ENCODE measurements around the gene PTPRT.

Gene PTPRT

DNA sequence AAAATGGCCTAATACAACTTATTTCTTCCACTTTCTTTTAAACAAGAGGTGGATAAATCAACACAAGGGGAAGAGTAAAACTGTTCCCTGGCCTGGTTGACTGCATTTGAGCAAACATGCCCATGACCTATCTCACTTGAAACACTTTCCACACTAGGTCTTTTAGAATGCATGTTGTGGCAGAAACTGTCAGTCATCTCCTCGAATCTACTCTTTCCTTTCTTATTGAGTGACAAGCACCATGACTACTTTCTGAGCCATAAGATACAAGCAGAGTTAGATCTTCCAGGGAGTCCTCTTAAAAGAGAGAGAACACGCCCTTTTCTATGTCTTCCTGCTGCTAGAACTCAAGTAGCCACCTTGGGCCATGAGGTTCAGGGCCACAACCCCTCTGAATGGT, 66.5 kb downstream of the PTPRT start:
- DNase-seq (ENCODE audit: low read depth, low spot score) = no peak

- no peak for DNase-seq (ENCODE audit: low read depth, low spot score)
Observed at GRCh38 chr20:43119720-43120119, 70.0 kb downstream of the PTPRT start.

DNA sequence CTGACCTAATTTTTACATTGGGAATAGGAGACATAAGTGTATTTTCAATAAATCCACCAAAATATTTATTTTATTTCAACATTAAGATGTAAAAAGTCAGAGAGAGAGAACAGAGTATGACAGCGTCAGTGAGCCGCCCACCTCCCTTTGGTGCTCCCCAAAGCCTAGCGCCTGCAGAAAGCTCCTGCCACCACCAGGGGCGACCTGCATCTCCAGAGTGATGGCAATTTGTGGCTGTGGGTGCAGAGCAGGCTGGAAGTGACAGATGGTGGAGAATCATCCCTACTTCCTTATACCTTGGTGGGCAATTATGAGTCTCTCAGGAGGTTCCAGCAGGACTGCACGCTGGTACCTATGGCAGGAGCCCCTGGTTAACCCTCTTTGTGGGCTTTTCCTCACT, 87.3 kb downstream of the PTPRT start:
- no peak for DNase-seq (ENCODE audit: low read depth, low spot score)

DNA sequence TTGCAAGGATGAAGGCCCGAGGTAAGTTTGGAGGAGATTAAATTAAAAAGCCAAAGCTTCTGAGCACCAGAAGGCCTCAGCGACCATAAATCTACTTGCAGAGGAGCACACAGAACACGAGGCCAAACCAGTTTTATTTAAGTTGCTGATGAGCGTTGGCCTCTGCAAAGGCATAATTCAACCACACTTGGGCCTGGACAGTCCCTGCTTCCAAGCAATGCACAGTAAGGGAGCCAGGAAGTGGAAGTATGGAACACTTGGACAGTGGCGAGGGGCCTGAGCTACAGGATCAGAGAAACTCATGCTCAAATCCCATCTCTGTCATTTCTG, 92.8 kb downstream of the PTPRT start:
- DNase-seq (ENCODE audit: low read depth, low spot score) = no peak

- no peak for DNase-seq (ENCODE audit: low read depth, low spot score)
Observed at GRCh38 chr20:43096126-43096930, 93.4 kb downstream of the PTPRT start.

DNA sequence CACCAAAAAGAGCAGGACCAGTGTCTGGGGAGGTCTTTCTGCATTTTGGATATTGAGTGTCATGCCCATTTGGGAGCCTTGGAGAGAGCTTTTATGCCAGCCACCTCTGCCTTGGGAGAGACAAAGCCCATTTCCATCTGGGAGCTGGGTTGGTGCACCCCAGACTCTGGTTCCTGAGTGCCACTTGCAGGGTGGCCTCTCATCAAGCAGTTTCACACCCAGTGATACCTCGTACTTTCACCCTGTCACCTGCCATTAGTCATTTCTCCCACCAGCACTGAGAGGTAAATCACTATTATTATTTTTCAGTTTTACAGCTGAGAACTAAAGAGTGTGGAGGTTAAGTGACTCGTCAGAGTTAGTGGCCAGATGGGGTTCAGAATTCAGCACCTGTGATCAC, 94.7 kb downstream of the PTPRT start:
- no peak for DNase-seq (ENCODE audit: low read depth, low spot score)

DNA sequence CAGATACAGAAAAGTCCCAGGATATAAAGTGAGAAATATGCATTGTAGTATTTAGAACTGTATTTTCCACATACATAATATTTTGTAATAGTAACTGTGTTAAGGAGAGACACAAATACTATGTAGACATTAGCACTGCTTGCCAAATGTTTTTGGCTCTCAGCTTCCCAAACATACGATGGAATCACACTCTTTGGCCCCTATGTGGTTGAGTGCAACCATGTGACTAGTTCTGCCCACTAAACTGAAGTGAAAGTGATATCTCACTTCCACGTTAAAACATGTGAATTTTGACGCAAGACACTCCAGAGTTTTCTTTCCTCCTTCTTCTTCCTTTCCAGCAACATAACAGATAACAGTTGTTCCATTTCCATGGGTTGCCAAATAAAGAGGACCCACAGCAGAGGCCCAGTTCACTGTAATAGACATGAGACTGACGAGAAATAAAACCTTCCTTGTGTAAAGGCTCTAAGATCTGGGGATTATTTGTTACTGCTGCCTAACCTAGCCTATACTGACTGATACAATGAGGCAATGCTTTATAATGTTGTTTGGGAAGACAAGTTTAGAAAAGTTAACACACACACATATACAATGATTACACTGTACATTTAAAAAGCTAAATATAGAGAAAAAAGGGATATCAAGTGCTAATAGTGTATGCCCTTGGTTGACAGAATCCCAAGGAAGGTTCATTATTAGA, 97.2 kb downstream of the PTPRT start:
- DNase-seq (ENCODE audit: low read depth, low spot score) = no peak

DNA sequence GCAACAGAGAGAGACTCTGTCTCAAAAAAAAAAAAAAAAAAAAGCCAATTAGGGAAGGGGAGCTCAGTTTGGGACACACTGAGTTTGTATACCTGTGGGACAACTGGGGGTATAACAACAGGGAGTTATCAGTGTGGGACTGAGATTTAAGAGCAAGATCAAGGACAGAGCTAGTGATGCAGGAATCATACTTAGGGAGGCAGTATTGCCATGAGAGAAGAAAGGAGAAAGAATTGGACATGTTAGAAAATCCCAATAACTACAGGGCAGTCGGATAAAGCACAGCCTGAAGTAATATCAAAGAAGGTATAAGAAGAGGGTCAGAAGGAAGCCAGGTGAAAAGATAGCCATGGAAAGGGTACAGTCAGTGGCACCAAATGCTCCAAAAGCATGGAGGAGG, 121.2 kb downstream of the PTPRT start:
- no peak for DNase-seq (ENCODE audit: low read depth, low spot score)

GRCh38 chr20:43066125-43066524, 123.6 kb downstream of the PTPRT start:
- DNase-seq (ENCODE audit: low read depth, low spot score) = no peak

DNA sequence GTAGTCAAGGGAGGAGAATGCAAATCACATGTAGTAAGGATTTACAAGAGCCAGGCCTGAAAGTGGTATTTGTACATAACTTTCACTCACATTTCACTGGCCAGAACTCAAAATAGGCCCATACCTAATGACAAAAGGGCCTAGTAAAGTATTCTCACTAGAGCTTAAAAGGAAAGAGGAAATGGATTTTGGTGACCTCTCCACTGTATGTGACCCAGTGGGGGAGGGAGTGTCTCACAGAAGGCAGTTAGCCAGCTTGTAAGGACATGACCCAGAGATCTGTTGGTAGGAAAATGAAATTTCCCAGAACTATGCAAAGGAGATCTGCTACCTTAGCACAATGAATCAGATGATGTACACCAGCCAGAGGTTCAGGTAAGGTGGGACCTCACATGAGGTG, 124.4 kb downstream of the PTPRT start:
- DNase-seq (ENCODE audit: low read depth, low spot score) = no peak

DNA sequence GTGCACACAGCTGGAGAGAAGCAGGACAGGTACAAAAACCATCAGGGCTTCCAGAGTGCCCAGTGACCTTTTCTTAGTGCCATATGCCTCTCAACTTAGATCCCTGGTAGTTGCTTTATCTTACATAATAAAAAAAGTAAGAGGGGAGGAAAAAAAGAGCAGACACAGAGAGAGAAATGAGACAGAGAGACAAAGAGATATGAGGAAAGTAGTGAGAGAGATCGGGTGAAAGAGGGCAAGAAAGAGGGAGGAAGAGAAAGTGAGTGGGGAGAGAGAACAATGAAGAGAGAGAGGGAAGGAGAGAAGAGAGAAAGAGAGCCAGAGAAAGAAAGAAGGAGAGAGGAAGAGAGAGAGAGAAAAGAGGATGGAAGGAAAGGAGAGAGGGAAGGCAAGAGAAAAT, 131.6 kb downstream of the PTPRT start:
- DNase-seq (ENCODE audit: low read depth, low spot score) = no peak

GRCh38 chr20:43057317-43057716, 132.4 kb downstream of the PTPRT start:
- DNase-seq (ENCODE audit: low read depth, low spot score) = no peak

DNA sequence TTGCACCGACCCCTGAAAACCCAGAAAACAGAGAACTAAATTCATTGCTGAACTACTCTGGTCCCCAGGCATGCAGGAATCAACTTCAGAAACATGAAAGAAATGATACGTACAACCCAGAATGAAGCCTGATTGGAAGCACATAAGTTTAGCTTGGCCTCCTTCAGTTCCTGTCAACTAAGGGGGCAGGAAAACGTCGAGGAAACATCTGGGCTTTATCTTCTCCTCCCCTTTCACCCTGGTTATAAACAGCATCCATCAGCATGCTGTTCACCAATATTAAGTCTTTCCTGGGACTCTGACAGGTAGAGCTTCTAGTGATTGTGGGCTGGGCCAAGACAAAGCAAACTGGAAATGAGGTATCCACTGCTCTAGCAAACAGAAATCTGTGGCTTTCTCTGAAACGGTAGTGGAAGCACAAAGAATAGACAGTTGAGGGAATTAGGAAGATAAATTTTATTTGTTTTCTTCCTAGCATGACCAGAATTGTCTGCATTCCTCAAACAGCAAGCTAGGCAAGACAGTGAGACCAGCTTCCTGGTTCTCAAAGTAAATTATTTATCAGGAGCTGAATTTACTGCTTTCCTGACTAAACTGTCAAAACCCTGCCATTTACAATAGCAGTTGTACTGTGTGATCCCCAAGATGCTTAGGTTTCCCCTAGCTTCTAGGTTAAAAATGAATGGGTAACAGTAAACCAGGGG, 134.4 kb downstream of the PTPRT start:
- DNase-seq (ENCODE audit: low read depth, low spot score) = no peak

- DNase-seq (ENCODE audit: low read depth, low spot score) = no peak
Observed at GRCh38 chr20:43052532-43052931, 137.2 kb downstream of the PTPRT start.

DNA sequence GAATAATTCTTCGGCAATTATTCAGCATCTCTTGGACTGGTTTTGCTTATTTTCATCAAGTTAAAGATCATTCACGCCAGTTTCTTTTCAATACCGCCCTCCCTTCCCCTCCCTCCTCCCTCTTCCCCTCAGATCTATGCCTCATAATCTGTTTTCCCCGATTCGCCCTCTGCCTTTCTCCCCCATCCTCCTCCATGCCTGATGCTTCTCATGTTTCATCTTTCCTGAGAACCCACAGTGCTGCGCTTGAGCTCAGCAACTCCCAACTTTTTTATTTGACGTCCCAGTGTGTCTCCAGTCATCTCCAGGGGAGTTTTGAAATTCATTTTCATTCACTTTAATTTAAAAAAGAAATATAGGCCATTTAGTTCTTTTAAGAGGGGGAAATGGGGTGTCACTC, 142.7 kb downstream of the PTPRT start:
- DNase-seq (ENCODE audit: low read depth, low spot score) = no peak

DNA sequence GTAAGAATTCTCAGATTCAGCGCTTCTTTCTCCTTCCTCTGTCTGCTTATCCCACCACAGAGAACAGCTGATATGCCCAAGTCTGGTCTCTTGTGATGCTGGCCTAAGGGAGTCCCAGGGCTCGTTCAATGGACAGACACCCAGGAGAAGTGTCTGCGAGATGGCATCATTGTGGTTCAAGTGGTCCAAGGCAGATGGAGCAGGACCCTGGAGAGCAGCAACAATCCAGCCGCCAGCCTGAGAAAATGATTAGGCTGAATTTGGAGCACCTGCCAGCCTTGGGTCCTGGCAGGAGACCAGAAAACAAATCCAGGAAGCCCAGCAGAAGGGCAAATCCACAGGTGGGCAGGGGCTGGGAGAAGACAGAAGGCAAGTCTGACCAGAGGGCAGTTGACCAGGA, 145.8 kb downstream of the PTPRT start:
- no peak for DNase-seq (ENCODE audit: low read depth, low spot score)

DNA sequence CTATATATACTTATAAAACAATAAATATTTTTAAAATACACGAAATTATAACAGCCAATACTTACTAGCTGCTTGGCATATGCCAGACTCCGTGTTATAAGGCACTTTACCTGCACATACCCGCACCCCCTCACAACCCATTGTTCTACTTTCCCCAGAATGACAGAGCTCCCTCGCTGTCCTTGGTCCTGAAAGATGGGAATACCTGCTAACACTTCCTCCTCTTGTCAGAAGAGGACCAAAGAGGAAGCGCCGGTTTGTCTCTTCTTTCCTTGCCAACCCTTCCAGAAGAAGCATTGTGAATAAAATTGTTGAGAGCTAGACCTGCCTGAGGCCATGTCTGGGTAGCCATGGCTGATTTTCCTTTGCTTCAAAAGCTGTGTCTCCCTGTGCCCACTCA, 149.3 kb downstream of the PTPRT start:
- DNase-seq (ENCODE audit: low read depth, low spot score) = no peak

GRCh38 chr20:43037605-43038309, 151.9 kb downstream of the PTPRT start:
- no peak for DNase-seq (ENCODE audit: low read depth, low spot score)

- DNase-seq (ENCODE audit: low read depth, low spot score) = no peak
Observed at GRCh38 chr20:43034981-43035724, 154.6 kb downstream of the PTPRT start.

- DNase-seq (ENCODE audit: low read depth, low spot score) = no peak
Observed at GRCh38 chr20:43032459-43032858, 157.2 kb downstream of the PTPRT start.

DNA sequence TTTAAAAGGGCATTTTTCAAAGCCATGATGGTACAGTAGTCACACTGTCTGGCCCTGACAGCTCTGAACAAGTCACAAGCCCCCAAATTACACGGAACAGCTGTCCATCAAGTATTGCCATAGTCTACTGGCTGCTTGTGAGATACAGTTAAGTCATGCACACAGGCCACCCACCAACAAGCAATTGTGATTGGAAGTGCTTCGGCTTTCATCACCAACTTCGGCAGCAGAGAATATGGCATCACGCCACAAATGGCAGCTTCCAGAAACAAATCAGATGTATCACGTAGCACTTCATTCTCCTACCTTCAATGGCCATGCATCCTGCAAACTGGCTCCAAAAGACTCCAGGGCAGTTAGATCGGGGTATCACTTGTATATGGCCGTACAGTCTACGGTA, 160.5 kb downstream of the PTPRT start:
- DNase-seq (ENCODE audit: low read depth, low spot score) = no peak

- no peak for DNase-seq (ENCODE audit: low read depth, low spot score)
Observed at GRCh38 chr20:43028470-43028869, 161.2 kb downstream of the PTPRT start.
